Testis (tissue), 3 donors: ENCODE results near the gene SVEP1. TPM values are rescaled to one million over a fixed set of nuclear protein-coding genes. Genes with fewer than 3 reads are reported as not detected.

Experiments
- DNase-seq: peaks from one replicate; pipeline ENCODE4 v3.0.0-alpha.2; 2019
- H3K27ac ChIP-seq, 2 donors: fragments of 200-600 bp; sonication (generic); one replicate each; pipeline ENCODE4 v1.5.1; 2019
- H3K27me3 ChIP-seq: fragments of 200-600 bp; sonication (generic); one replicate; pipeline ENCODE4 v1.5.1; 2019
- H3K36me3 ChIP-seq: fragments of 200-600 bp; sonication (generic); one replicate; pipeline ENCODE4 v1.5.1; 2017; ENCODE audit warnings: low read depth; ENCODE audit errors: missing control alignments
- H3K4me1 ChIP-seq: fragments of 200-600 bp; sonication (generic); one replicate; pipeline ENCODE4 v1.5.1; 2019
- H3K4me3 ChIP-seq, 2 donors: fragments of 200-600 bp; sonication (generic); one replicate each; pipeline ENCODE4 v1.5.1; 2017 to 2019
- H3K9me3 ChIP-seq: fragments of 200-600 bp; sonication (generic); one replicate; pipeline ENCODE4 v1.5.1; 2017
- POLR2A ChIP-seq: fragments of 450-650 bp; IDR thresholded peaks from one replicate; pipeline ENCODE4 v1.6.1; 2017; ENCODE audit warnings: antibody characterized with exemption, mild to moderate bottlenecking, moderate library complexity
- WGBS, 2 donors: methylation state at CpG; one replicate each; pipeline ENCODE4 v1.1.5; 2018; 5-methylcytosine and 5-hydroxymethylcytosine counted together
- intact Hi-C: fragments of 100-400 bp; cut with DNase I; formaldehyde crosslinking; loops from one replicate; pipeline ENCODE4 v1.15.1; 2023; ENCODE audit warnings: low total_unique reads
- polyA plus RNA-seq: library from polyadenylated mRNA; stranded (reverse); fragments of 350-450 nt; fragmentation: Illumina TruSeq; extraction: RNeasy Lipid Tissue Mini Kit (QIAGEN cat#74804); gene quantifications from one replicate; pipeline ENCODE4 v1.2.3, GENCODE V29; 2014; ENCODE audit warnings: low read depth, low replicate concordance; ENCODE audit not compliant: insufficient read depth
- total RNA-seq, 2 donors: library from RNA; depleted of rRNA; stranded (reverse); fragments of >200 nt; gene quantifications; one replicate each; pipeline ENCODE4 v1.2.3, GENCODE V29; 2016
- TF ChIP-seq, protein P1 (sequence below), 3 experiments: fragments of 450-650 bp in 2 of 3; fragments of 200-600 bp in 1 of 3; sonication (generic) in 1 of 3; IDR thresholded peaks; one replicate each; pipeline ENCODE4 v1.5.1; 2016 to 2019; ENCODE audit warnings: antibody characterized with exemption in 3 of 3, mild to moderate bottlenecking in 2 of 3, moderate library complexity in 1 of 3

Gene SVEP1
- total and polyA plus RNA-seq, 3 donors from 2014 or later = 4.6 to 7.9 (median 6.9) TPM

DNA sequence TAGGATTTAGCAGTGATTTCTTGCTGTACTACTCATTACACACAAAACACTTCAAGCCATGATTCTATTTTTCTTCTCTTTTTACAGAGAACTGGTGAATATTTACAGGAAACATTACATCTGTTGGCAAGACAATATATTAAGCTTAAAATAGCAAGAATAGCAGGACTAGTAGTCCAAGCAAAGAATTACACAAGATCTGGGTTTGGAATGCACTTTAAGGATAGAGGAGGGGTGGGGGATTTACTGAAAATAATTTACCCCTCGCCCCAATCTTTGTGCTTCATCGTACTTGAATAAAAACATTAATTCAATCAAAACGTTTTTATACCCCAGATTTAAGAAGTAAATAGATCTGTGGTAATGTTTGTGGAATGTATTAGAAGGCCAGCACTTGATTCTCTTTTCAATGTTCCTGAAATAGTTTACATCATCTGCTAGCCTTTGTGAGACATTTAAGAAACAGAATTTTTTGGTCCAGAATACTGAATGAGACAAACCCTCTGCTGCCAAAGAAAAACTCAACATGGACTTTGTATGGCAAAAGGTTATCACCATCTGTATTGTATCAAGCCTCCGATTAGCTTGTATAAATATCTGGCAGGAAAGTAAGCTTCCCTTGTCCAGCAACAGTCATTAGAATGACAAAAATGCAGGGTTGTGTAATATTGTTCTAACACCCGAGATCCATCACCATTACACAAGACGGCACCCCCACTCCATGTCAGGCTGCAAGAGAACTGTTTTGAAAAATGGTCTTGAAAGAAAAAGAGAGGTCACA lies 23.8 kb downstream of the SVEP1 start:
- Histone ChIP-seq H3K36me3 (no peaks in the 10 kb centered on the region), H3K4me1 (no peaks in the 10 kb centered on the region), H3K4me3 (no peak overlapping the region), H3K27me3 (no peaks in the 10 kb centered on the region), H3K27ac (no peak overlapping the region), H3K9me3 (no peaks in the 10 kb centered on the region)
- peak; percentile 47 for DNase-seq
- intact Hi-C loops = no loop called here
- TF ChIP-seq POLR2A = no peak
- TF ChIP-seq, protein P1, sequence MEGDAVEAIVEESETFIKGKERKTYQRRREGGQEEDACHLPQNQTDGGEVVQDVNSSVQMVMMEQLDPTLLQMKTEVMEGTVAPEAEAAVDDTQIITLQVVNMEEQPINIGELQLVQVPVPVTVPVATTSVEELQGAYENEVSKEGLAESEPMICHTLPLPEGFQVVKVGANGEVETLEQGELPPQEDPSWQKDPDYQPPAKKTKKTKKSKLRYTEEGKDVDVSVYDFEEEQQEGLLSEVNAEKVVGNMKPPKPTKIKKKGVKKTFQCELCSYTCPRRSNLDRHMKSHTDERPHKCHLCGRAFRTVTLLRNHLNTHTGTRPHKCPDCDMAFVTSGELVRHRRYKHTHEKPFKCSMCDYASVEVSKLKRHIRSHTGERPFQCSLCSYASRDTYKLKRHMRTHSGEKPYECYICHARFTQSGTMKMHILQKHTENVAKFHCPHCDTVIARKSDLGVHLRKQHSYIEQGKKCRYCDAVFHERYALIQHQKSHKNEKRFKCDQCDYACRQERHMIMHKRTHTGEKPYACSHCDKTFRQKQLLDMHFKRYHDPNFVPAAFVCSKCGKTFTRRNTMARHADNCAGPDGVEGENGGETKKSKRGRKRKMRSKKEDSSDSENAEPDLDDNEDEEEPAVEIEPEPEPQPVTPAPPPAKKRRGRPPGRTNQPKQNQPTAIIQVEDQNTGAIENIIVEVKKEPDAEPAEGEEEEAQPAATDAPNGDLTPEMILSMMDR (IDR thresholded peaks at IDR 0.05) = no peak
- 38 to 39% methylated on average over 6 of the region's 6 CpGs for WGBS, 2 donors

DNA sequence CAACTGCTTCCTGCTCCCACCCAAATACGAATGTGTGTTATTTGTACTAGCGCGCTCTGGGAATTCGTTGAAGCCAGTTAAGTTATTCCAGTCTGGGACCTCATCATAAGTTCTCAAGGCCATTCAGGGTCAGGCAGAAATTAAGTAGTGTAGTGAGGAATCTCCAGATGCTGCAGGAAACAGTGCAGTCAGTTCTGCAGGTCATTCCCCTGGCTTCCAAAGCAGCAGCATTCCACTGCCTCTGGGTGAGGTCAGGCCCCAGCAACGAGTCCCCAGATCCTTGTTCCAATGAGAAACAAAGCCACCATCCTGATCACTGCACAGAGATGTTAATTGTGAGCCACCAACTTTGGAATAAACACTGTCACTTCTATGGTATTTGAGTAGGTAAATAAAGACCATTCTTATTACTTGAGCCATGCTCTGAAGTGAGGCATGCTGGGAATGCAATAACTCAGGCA lies 33.1 kb downstream of the SVEP1 start:
- Histone ChIP-seq H3K4me1 (no peaks in the 10 kb centered on the region), H3K9me3 (no peaks in the 10 kb centered on the region), H3K4me3 (no peak overlapping the region), H3K27ac (no peak overlapping the region), H3K36me3 (no peaks in the 10 kb centered on the region), H3K27me3 (no peaks in the 10 kb centered on the region)
- 42 to 56% methylated on average over 5 of the region's 5 CpGs for WGBS, 2 donors
- intact Hi-C loops = no loop called here
- no peak for TF ChIP-seq POLR2A
- TF ChIP-seq, protein P1 (IDR thresholded peaks at IDR 0.05) = no peak
- no peak for DNase-seq

DNA sequence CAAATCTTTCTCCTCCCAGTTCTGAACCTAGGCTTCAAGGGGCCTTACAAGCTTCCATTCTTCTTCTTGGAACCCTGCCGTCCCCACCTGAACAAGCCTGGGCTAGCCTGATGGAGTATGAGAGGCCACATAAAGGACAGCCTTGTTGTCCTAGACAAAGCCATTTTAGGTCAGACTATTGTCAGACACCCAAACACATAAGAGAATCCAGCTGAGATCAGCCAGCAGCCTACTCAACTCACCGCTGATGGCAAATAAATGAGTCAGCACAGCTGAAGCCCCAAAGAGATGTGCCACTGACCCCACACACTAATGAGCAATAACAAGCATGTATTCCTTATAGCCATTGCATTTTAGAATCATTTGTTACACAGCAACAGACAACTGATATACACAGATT lies 33.8 kb downstream of the SVEP1 start:
- Histone ChIP-seq H3K27me3 (no peaks in the 10 kb centered on the region), H3K4me3 (no peak overlapping the region), H3K27ac (no peak overlapping the region), H3K9me3 (no peaks in the 10 kb centered on the region), H3K36me3 (no peaks in the 10 kb centered on the region), H3K4me1 (no peaks in the 10 kb centered on the region)
- intact Hi-C loops = no loop called here
- DNase-seq = no peak
- no peak for TF ChIP-seq POLR2A
- TF ChIP-seq, protein P1 (IDR thresholded peaks at IDR 0.05) = no peak
- 47 to 66% methylated on average over 2 of the region's 2 CpGs for WGBS, 2 donors

DNA sequence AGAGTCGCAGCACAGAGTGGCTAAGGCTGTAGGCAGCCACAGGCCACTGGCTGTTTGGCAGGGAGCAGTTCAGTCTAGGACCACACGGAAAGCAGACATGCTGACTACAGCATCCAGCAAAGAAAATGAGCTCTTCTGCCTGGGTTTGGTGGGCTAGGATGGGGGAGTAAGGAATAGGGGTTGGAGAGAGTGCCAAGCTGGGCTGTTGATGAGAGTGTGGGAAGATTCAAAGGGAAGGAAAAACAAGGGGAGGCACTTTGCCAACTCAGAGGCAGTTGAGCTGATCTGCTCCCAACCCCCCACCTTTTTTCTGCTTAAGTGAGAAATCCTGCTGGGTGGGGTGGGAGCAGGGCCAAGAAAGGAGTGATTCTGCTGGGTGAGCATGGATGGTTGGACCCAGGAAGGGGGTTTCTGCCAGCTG lies 35.9 kb downstream of the SVEP1 start:
- WGBS, 2 donors = 72 to 77% methylated on average over 2 of the region's 2 CpGs
- Histone ChIP-seq H3K4me3 (no peak overlapping the region), H3K4me1 (no peaks in the 10 kb centered on the region), H3K27me3 (no peaks in the 10 kb centered on the region), H3K9me3 (no peaks in the 10 kb centered on the region), H3K36me3 (no peaks in the 10 kb centered on the region), H3K27ac (no peak overlapping the region)
- TF ChIP-seq, protein P1 (IDR thresholded peaks at IDR 0.05) = no peak
- no peak for TF ChIP-seq POLR2A
- DNase-seq = no peak
- intact Hi-C loops = no loop called here

DNA sequence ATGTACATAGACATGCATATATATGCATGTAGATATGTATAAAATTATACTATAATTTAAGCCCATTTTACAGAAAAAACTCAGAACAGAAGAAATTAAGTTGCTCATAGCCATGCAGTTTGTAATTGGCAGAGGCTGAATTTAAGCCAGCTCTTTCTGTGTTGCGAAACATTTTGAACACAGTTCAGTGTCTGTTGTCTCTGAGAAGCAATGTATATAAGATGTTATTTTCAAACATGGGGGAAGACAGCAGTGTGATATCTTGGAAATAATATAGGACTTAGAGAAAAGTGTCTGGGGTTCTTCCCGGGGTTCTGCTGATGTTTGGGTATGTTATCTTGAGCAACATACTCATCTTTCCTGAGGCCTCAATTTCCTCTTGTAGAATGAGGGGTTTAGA lies 37.6 kb downstream of the SVEP1 start:
- Histone ChIP-seq H3K27ac (no peak overlapping the region), H3K4me1 (no peaks in the 10 kb centered on the region), H3K9me3 (no peaks in the 10 kb centered on the region), H3K4me3 (no peak overlapping the region), H3K36me3 (no peaks in the 10 kb centered on the region), H3K27me3 (no peaks in the 10 kb centered on the region)
- WGBS, 2 donors = 83 to 87% methylated on average over 2 of the region's 2 CpGs
- TF ChIP-seq, protein P1 (IDR thresholded peaks at IDR 0.05) = no peak
- TF ChIP-seq POLR2A = no peak
- intact Hi-C loops = no loop called here
- DNase-seq = no peak
